ENCODE measurements around the gene MPHOSPH9.

DNA sequence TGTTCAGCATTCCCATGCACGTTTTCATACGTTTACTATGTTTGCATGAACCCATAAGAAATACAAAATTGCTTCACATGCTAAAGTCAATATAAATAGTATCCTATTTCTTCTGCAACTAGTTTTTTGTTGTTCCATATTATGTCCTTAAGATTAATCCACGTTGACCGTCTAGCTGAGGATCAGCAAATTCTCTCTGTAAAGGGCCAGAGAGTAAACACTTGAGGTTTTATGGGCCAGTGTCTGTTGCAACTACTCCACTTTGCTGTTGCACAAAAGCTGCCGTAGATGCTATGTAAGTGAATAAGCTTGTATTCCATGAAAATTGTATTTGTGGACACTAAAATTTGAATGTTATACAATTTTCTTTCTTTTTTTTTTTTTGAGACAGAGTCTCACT lies 61.0 kb downstream of the MPHOSPH9 start:
- TF ChIP-seq, protein P1, sequence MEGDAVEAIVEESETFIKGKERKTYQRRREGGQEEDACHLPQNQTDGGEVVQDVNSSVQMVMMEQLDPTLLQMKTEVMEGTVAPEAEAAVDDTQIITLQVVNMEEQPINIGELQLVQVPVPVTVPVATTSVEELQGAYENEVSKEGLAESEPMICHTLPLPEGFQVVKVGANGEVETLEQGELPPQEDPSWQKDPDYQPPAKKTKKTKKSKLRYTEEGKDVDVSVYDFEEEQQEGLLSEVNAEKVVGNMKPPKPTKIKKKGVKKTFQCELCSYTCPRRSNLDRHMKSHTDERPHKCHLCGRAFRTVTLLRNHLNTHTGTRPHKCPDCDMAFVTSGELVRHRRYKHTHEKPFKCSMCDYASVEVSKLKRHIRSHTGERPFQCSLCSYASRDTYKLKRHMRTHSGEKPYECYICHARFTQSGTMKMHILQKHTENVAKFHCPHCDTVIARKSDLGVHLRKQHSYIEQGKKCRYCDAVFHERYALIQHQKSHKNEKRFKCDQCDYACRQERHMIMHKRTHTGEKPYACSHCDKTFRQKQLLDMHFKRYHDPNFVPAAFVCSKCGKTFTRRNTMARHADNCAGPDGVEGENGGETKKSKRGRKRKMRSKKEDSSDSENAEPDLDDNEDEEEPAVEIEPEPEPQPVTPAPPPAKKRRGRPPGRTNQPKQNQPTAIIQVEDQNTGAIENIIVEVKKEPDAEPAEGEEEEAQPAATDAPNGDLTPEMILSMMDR (conservative IDR thresholded peaks at IDR 0.05; ENCODE audit: low read depth, low read length): no peak
- no peak for TF ChIP-seq FOS (IDR thresholded peaks at IDR 0.05; ENCODE audit: low read depth, low read length)

All from IMR-90 (cell line).